ENCODE measurements around the gene CWF19L1.

The CWF19L1 gene

GRCh38 chr10:100248820-100249219 lies 18.6 kb downstream of the CWF19L1 start:
- DNase-seq = no peak

- DNase-seq = no peak
These were observed 21.8 kb downstream of the CWF19L1 start for GRCh38 chr10:100245484-100246220.

- DNase-seq = no peak
These were observed 27.6 kb downstream of the CWF19L1 start for GRCh38 chr10:100239851-100240250.

GRCh38 chr10:100238429-100238828 lies 29.0 kb downstream of the CWF19L1 start:
- no peak for DNase-seq

- no peak for DNase-seq
These were observed 35.3 kb downstream of the CWF19L1 start for GRCh38 chr10:100232101-100232500.

GRCh38 chr10:100229819-100230422 lies 37.5 kb downstream of the CWF19L1 start:
- DNase-seq = no peak

GRCh38 chr10:100223879-100224278 lies 43.6 kb downstream of the CWF19L1 start:
- DNase-seq = no peak

GRCh38 chr10:100222529-100222928 lies 44.9 kb downstream of the CWF19L1 start:
- no peak for DNase-seq

- no peak for DNase-seq
These were observed 51.4 kb downstream of the CWF19L1 start for GRCh38 chr10:100216006-100216405.

GRCh38 chr10:100209303-100209702 lies 58.1 kb downstream of the CWF19L1 start:
- DNase-seq = no peak

GRCh38 chr10:100208276-100208675 lies 59.2 kb downstream of the CWF19L1 start:
- DNase-seq = no peak

GRCh38 chr10:100204370-100204769 lies 63.1 kb downstream of the CWF19L1 start:
- no peak for DNase-seq

GRCh38 chr10:100201549-100201948 lies 65.9 kb downstream of the CWF19L1 start:
- no peak for DNase-seq

GRCh38 chr10:100194711-100195110 lies 72.7 kb downstream of the CWF19L1 start:
- DNase-seq = no peak

- no peak for DNase-seq
These were observed 75.1 kb downstream of the CWF19L1 start for GRCh38 chr10:100192350-100192749.

- DNase-seq = peak; percentile 76
These were observed 80.9 kb downstream of the CWF19L1 start for GRCh38 chr10:100186253-100187212.

- DNase-seq = peak; percentile 98
These were observed 81.8 kb downstream of the CWF19L1 start, which contains the start of gene ERLIN1 for GRCh38 chr10:100185364-100186252. ERLIN1 (minus strand) TSS chr10:100186029; CDS start chr10:100185626, 403 bp downstream.

- peak; percentile 25 for DNase-seq
These were observed 82.6 kb downstream of the CWF19L1 start for GRCh38 chr10:100184840-100185239.

- no peak for DNase-seq
These were observed 83.0 kb downstream of the CWF19L1 start for GRCh38 chr10:100184426-100184825.

GRCh38 chr10:100183481-100183880 lies 84.0 kb downstream of the CWF19L1 start:
- DNase-seq = peak; percentile 10

GRCh38 chr10:100182908-100183307 lies 84.5 kb downstream of the CWF19L1 start:
- DNase-seq = no peak

All from DMS53 (cell line).